GM18499 (cell line): ENCODE data around the gene BCL2.
"Not testable (repeated sequence)": the region's sequence is repeated elsewhere in the genome, so short reads cannot be mapped to it uniquely, and the experiment has no call there.

ENCODE experiments used
- ATAC-seq: cut with Tn5 transposase; IDR thresholded peaks from one replicate; pipeline ENCODE4 v1.9.1; 2021; ENCODE audit warnings: moderate number of reproducible peaks; ENCODE audit not compliant: insufficient read depth, unreplicated experiment

The BCL2 gene

GRCh38 chr18:63319383-63320122 lies at the start of gene BCL2:
BCL2 (minus strand) TSS chr18:63319769.
- no peak for ATAC-seq

GRCh38 chr18:63368611-63369010 lies 49.0 kb upstream of the BCL2 start:
- no peak for ATAC-seq

GRCh38 chr18:63367053-63367953 lies 47.7 kb upstream of the BCL2 start, which contains the start of gene KDSR:
KDSR (minus strand) TSS chr18:63367206; CDS start chr18:63367118, 88 bp downstream.
- ATAC-seq = peak; percentile 80

GRCh38 chr18:63366213-63367052 lies 46.9 kb upstream of the BCL2 start:
- ATAC-seq = no peak

- no peak for ATAC-seq
These were observed 46.3 kb upstream of the BCL2 start for GRCh38 chr18:63365876-63366212.

- no peak for ATAC-seq
These were observed 44.4 kb upstream of the BCL2 start for GRCh38 chr18:63363951-63364350.

GRCh38 chr18:63363420-63363819 lies 43.9 kb upstream of the BCL2 start:
- not testable (repeated sequence) for ATAC-seq

- ATAC-seq = no peak
These were observed 36.8 kb upstream of the BCL2 start for GRCh38 chr18:63356272-63356896.

- no peak for ATAC-seq
These were observed 30.7 kb upstream of the BCL2 start for GRCh38 chr18:63350230-63350629.

- ATAC-seq = no peak
These were observed 29.1 kb upstream of the BCL2 start for GRCh38 chr18:63348508-63349136.

- ATAC-seq = no peak
These were observed 27.1 kb upstream of the BCL2 start for GRCh38 chr18:63346480-63347183.

GRCh38 chr18:63346031-63346430 lies 26.5 kb upstream of the BCL2 start:
- ATAC-seq = no peak

GRCh38 chr18:63344918-63345317 lies 25.3 kb upstream of the BCL2 start:
- ATAC-seq = no peak

- no peak for ATAC-seq
These were observed 24.7 kb upstream of the BCL2 start for GRCh38 chr18:63344263-63344662.

GRCh38 chr18:63342206-63342605 lies 22.6 kb upstream of the BCL2 start:
- peak; percentile 56 for ATAC-seq

- ATAC-seq = no peak
These were observed 20.4 kb upstream of the BCL2 start for GRCh38 chr18:63339920-63340484.

- no peak for ATAC-seq
These were observed 17.0 kb upstream of the BCL2 start for GRCh38 chr18:63336366-63337099.

- ATAC-seq = no peak
These were observed 11.5 kb upstream of the BCL2 start for GRCh38 chr18:63331105-63331504.
